ENCODE results near the gene SUPT7L. TPM values are rescaled to one million over a fixed set of nuclear protein-coding genes. Genes with fewer than 3 reads are reported as not detected.

The SUPT7L gene
- total RNA-seq, 4 donors from 2014 or later, result 28.2 to 46.2 (median 40.2) TPM

- no peak for DNase-seq
- H3K36me3 ChIP-seq, result peaks cover 0 to 93% (median 0%) of the 10 kb centered on the region in 3 donors
- TF ChIP-seq POLR2A (IDR thresholded peaks at IDR 0.05) (no peak), CTCF (IDR thresholded peaks at IDR 0.05) (no peak)
- H3K4me1 ChIP-seq, result no peaks in the 10 kb centered on the region
- H3K27me3 ChIP-seq, result no peaks in the 10 kb centered on the region
- no peak overlapping the region for H3K27ac ChIP-seq
- no peaks in the 10 kb centered on the region for H3K9me3 ChIP-seq
- H3K4me3 ChIP-seq, result no peak overlapping the region
Measured at GRCh38 chr2:27647289-27647688, 16.1 kb downstream of the SUPT7L start.

- Histone ChIP-seq H3K27ac (no peak overlapping the region), H3K27me3 (no peaks in the 10 kb centered on the region), H3K4me1 (no peaks in the 10 kb centered on the region), H3K36me3 (peaks cover 0 to 91% (median 0%) of the 10 kb centered on the region in 3 donors), H3K4me3 (no peak overlapping the region), H3K9me3 (no peaks in the 10 kb centered on the region)
- TF ChIP-seq CTCF (IDR thresholded peaks at IDR 0.05) (no peak), POLR2A (IDR thresholded peaks at IDR 0.05) (no peak)
- no peak for DNase-seq
Measured at GRCh38 chr2:27645197-27645596, 18.2 kb downstream of the SUPT7L start.

GRCh38 chr2:27640722-27641245 is 22.6 kb downstream of the SUPT7L start:
- no peak for TF ChIP-seq CTCF (IDR thresholded peaks at IDR 0.05)
- no peak for TF ChIP-seq POLR2A (IDR thresholded peaks at IDR 0.05)
- no peaks in the 10 kb centered on the region for H3K27me3 ChIP-seq
- no peaks in the 10 kb centered on the region for H3K4me1 ChIP-seq
- no peak overlapping the region for H3K4me3 ChIP-seq
- H3K27ac ChIP-seq, result no peak overlapping the region
- DNase-seq, result no peak
- peaks cover 0 to 88% (median 0%) of the 10 kb centered on the region in 3 donors for H3K36me3 ChIP-seq
- H3K9me3 ChIP-seq, result no peaks in the 10 kb centered on the region

GRCh38 chr2:27638709-27639108 is 24.7 kb downstream of the SUPT7L start:
- Histone ChIP-seq H3K4me1 (no peaks in the 10 kb centered on the region), H3K36me3 (peaks cover 0 to 91% (median 0%) of the 10 kb centered on the region in 3 donors), H3K9me3 (no peaks in the 10 kb centered on the region), H3K27me3 (no peaks in the 10 kb centered on the region), H3K27ac (no peak overlapping the region), H3K4me3 (no peak overlapping the region)
- no peak for DNase-seq
- TF ChIP-seq POLR2A (IDR thresholded peaks at IDR 0.05) (no peak), CTCF (IDR thresholded peaks at IDR 0.05) (no peak)

GRCh38 chr2:27638037-27638637 is 25.3 kb downstream of the SUPT7L start:
- DNase-seq, result no peak
- TF ChIP-seq POLR2A (IDR thresholded peaks at IDR 0.05) (no peak), CTCF (IDR thresholded peaks at IDR 0.05) (no peak)
- H3K4me1 ChIP-seq, result no peaks in the 10 kb centered on the region

More at GRCh38 chr2:27638037-27638637, 25.3 kb downstream of the SUPT7L start:
- Histone ChIP-seq H3K36me3 (peaks cover 0 to 90% (median 0%) of the 10 kb centered on the region in 3 donors), H3K27ac (no peak overlapping the region), H3K4me3 (no peak overlapping the region), H3K9me3 (no peaks in the 10 kb centered on the region), H3K27me3 (no peaks in the 10 kb centered on the region)
